HG03457 (cell line): ENCODE results near the gene ALK.

Experiments used
- ATAC-seq: cut with Tn5 transposase; IDR thresholded peaks from one replicate; pipeline ENCODE4 v1.9.1; 2021; ENCODE audit warnings: moderate number of reproducible peaks; ENCODE audit not compliant: unreplicated experiment

Gene ALK

GRCh38 chr2:29910465-29910864 lies 10.9 kb downstream of the ALK start:
- no peak for ATAC-seq

GRCh38 chr2:29902356-29902755 lies 19.0 kb downstream of the ALK start:
- no peak for ATAC-seq

GRCh38 chr2:29900971-29901633 lies 20.3 kb downstream of the ALK start:
- no peak for ATAC-seq

DNA sequence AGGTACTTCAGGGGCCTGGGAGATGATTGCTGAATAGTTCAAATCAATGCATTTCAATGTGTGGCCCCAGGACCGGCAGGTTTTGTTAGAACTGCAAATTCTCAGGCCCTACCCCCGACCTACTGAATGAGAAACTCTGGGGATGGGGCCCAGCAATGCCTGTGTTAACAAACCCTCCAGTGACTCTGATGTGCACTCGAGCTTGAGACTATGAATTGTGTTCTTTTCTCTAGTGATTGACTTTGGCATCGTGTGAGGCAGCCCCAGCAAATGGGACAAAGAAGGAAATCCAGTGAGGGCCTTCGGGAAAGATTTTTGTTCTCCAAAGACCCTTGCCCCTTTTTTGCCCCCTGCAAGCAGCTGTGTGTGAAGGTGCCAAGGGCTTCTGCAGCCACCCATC lies 22.4 kb downstream of the ALK start:
- no peak for ATAC-seq

DNA sequence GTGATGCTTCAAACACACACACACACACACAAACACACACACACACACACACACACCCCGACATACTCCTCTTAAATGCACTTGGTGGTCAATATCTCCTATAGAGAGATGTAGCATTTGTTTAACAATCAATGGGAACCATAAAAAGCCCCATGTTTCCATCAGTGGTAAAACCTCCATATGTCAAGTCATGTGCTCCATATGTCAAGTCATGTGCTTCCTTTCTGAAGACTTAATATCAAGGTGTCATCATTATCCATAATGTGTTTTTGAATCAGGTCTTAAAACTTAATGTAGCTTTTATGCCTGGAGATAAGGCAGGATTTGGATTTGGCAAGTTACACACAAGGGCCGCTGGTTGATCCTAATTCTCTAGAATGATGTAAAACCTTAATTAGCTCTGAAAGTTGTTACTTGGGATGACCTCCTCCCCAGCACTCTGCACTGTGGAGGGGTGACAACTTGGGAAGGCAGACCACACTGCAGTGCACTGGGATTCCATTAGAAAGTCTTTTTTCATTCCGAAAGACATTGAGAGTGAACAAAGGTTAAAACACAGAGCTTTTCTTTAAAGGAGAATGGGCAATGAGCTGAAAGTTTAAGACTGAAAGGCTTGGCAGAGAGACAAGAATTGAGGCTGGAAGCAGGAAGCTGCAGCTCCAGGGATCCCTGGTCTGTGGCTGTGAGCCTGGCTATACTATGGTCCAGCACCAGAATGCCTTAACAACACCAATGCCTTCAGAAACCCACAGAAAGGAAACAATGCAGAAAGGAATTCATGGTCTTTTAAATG lies 26.4 kb downstream of the ALK start:
- ATAC-seq = no peak

DNA sequence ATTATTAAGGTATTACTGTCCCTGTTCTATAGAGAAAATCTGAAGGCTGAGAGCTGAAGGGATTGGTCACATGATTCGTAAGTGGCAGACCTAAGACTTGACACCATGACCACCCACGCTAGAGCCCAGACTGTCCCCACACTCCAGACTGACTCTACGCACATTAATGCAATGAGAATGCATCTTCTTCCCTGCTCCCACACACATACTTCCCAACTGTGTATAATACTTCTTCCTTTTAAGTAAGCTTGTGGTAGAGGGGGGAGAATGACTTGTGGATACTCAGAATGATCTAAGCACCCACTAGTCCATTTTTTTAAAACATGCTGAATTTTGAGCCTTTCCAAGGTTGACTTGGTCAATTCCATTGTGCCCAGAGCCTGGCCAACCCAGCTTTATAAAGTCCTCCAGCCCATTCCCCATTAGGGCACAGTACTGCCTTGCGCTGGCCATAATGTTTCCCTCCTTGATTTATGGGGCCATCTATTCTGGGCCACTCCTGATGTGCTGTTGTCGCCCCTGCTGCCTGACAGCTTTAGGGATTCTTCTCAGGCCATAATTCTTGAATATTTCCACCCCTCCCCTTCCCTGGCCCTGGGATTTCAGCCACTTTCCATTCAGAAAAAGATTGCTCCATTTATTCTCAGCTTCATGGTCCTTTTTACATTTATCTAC lies 28.7 kb downstream of the ALK start:
- no peak for ATAC-seq

DNA sequence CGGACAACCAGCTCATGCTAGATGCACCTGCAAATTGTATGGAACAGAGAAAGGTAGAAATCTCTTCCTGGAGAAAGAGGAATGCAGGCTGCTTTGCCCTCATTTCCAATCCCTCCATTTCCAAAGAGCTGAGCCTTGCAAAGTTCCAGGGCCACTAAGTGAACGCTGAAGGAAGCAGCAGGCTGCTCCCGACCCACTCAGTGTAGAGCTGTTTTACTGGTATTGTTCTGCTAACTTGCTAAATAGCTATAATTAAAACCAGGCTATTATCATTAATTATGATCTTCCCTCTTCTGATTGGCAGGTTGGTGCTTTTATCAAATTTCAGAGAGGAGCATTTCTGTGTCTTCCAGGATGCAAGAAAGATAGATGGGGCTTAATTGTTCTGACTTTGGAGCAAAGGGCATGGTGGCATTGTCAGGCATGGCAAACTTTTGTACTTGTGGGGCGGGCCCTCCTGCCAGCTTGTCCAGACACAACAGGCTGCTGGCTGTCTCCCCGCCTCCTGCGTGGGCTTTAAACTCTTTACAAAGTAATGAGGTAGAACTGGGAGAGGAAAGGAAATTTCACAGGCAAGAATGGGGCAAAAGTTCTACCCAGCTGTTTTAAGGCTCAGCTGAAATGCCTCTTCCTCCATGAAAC lies 40.2 kb downstream of the ALK start:
- no peak for ATAC-seq

DNA sequence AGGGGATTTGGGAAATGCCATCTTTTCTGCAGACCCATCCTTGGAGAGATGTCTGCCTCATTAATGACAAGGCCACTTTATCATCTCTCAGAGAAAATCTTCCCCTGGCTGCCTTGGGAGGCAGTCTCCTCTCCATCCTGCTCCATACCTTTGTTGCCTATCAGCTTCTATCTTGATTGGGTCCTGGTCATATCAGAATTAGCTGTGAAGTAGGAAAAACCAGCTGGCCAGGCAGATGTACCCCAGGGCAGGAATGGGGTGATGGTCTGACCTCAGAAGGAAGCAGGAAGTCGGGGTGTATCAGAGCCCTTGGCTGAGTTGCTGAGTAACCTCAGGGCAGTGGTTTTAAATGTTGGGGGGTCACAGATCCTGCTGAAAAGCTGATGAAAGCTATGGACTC lies 41.3 kb downstream of the ALK start:
- ATAC-seq = no peak

DNA sequence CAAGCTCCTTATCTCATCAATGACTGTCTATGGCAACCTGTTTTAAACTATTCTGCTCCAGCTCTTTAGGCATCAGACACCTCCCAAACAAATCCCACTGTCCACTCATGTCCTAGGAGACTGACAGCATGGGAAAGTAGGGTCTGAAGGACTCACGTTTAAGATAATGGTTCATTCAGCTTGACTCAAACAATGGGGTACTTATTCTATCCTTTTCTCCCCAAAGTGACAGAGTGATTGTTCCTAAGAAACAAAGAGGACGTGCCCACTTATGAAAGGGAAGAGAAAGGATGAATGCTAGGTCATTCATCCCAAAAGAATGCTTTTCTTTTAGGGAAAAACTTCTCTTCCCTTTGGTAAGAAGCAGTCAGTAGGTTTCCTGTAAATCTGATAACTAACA lies 41.9 kb downstream of the ALK start:
- ATAC-seq = no peak

GRCh38 chr2:29878898-29879297 lies 42.5 kb downstream of the ALK start:
- no peak for ATAC-seq

GRCh38 chr2:29876374-29876773 lies 45.0 kb downstream of the ALK start:
- ATAC-seq = no peak

DNA sequence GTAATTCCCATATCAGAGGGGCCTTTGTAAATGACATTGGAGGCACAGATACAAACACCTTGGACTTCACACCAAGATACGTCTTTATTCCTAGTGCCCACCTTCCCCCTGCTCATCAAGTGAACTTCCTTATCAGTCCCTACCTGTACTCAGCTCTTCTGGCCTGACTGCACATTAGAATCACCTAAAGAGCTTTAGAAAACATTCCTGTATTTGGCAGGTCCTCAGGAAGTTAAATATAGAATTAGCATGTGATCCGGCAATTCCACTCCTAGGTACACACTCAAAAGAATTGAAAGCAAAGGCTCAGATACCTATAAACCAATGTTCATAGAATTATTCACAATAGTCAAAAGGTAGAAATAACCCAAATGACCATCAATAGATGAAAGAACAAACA lies 46.6 kb downstream of the ALK start:
- ATAC-seq = no peak

DNA sequence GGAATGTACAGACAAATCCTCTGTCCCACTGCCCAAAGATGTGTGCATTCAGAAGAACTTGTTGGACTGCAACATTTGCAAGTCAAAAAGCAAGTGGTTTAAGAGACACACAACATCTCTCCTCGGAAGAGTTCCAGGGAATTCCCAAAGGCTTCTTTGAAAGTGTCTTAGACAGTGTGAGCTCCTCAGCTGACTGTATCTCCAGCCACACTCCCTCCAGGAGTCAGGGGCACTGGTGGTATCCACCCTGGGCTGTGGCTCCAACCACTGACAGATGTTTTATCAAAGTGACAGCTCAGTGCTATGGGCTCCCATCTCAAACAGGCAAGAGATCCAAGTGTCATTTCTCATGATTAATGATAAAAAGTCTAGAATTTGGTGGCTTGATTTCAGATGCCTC lies 48.5 kb downstream of the ALK start:
- no peak for ATAC-seq

GRCh38 chr2:29871541-29871940 lies 49.8 kb downstream of the ALK start:
- ATAC-seq = no peak

- ATAC-seq = no peak
Measured at GRCh38 chr2:29865512-29865911, 55.9 kb downstream of the ALK start.

GRCh38 chr2:29864988-29865387 lies 56.4 kb downstream of the ALK start:
- ATAC-seq = no peak

DNA sequence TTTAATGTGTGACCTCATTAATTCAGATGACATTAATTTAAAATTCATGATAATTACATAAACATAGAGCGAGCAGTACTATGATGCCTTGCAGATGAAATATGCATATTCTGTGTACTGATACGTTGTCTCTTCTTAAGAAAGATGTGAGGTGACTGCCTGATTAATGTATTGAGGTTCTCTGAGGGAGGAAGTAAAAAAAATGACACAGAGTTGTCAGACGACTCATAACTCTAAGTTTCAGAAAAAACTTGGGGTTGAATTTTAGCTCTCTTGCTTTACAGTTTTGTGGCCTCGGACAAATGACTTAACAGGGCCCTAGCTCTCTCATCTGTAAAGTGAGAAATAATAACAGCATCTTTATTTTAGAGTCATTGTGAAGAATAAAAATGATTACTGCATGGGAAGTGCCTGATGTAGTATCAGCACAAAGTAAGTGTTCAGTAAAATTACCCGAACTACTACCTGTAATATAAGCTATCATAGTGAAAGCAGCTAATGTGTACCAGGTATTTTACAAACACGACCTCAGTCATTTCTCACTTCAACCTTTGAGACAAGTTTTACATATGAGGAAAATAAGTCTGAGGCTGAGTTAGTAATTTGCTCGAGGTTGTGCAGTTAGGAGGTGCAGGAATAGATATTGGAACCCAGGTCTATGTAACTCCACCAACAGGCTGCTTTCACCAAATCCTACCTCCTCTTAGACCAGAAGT lies 65.3 kb downstream of the ALK start:
- ATAC-seq = no peak

GRCh38 chr2:29850794-29851193 lies 70.6 kb downstream of the ALK start:
- no peak for ATAC-seq

GRCh38 chr2:29848566-29849310 lies 72.6 kb downstream of the ALK start:
- ATAC-seq = no peak

- ATAC-seq = no peak
Measured at GRCh38 chr2:29847886-29848285, 73.5 kb downstream of the ALK start.
